ENCODE results near the gene NRP1. TPM values are rescaled to one million over a fixed set of nuclear protein-coding genes. Genes with fewer than 3 reads are reported as not detected.

The NRP1 gene
- polyA plus RNA-seq, 3 donors = 1.1 to 1.7 (median 1.3) TPM

GRCh38 chr10:33373263-33373662 is 38.8 kb upstream of the NRP1 start:
- Histone ChIP-seq H4K20me1 (ENCODE audit: insufficient read depth, low read length) (no peaks in the 10 kb centered on the region), H3K27me3 (ENCODE audit: control insufficient read depth in 2 of 2, insufficient read depth in 2 of 2, low read length in 2 of 2) (no peaks in the 10 kb centered on the region), H3K4me1 (ENCODE audit: control insufficient read depth in 1 of 2, insufficient read depth in 2 of 2, low read length in 2 of 2) (no peaks in the 10 kb centered on the region), H3K9me3 (replicated peaks in 1 of 2; ENCODE audit: control insufficient read depth in 1 of 2, insufficient read depth in 1 of 2, low read length in 2 of 2) (peaks cover 0 to 7% of the 10 kb centered on the region in 2 donors), H3K79me2 (ENCODE audit: insufficient read depth, low read length) (no peaks in the 10 kb centered on the region), H3K36me3 (replicated peaks in 1 of 2; ENCODE audit: control insufficient read depth in 1 of 2, insufficient read depth in 2 of 2, low read length in 2 of 2) (no peaks in the 10 kb centered on the region), H3K27ac (ENCODE audit: low read depth in 1 of 2, low read length in 2 of 2) (no peak overlapping the region), H3K9ac (ENCODE audit: insufficient read depth, low read length, poor library complexity, severe bottlenecking) (no peak overlapping the region), H3K4me2 (replicated peaks; ENCODE audit: extremely low read depth, low read length, poor library complexity, severe bottlenecking) (no peak overlapping the region), H3K4me3 (replicated peaks in 1 of 3; ENCODE audit: low read depth in 2 of 3, low read length in 3 of 3) (no peak overlapping the region), H2AFZ (ENCODE audit: insufficient read depth, low read depth, low read length, poor library complexity, severe bottlenecking) (no peak overlapping the region)
- no peak overlapping the region for H3K27ac Mint-ChIP-seq
- intact Hi-C loops (cut with micrococcal nuclease) = no loop called here
- TF ChIP-seq, protein P1, sequence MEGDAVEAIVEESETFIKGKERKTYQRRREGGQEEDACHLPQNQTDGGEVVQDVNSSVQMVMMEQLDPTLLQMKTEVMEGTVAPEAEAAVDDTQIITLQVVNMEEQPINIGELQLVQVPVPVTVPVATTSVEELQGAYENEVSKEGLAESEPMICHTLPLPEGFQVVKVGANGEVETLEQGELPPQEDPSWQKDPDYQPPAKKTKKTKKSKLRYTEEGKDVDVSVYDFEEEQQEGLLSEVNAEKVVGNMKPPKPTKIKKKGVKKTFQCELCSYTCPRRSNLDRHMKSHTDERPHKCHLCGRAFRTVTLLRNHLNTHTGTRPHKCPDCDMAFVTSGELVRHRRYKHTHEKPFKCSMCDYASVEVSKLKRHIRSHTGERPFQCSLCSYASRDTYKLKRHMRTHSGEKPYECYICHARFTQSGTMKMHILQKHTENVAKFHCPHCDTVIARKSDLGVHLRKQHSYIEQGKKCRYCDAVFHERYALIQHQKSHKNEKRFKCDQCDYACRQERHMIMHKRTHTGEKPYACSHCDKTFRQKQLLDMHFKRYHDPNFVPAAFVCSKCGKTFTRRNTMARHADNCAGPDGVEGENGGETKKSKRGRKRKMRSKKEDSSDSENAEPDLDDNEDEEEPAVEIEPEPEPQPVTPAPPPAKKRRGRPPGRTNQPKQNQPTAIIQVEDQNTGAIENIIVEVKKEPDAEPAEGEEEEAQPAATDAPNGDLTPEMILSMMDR (IDR thresholded peaks at IDR 0.05) = no peak
- no peaks in the 10 kb centered on the region for H3K36me3 Mint-ChIP-seq
- DNase-seq = no peak
- no CpG with 5 or more reads among the region's 2 CpGs for WGBS (ENCODE audit: insufficient coverage)
- H3K9me3 Mint-ChIP-seq = peaks cover 3 to 21% (median 9%) of the 10 kb centered on the region in 7 donors
- no peak overlapping the region for H3K4me3 Mint-ChIP-seq
- H3K27me3 Mint-ChIP-seq (ENCODE audit: low read depth in 3 of 3) = peaks cover 1 to 6% (median 2%) of the 10 kb centered on the region in 3 donors
- no peaks in the 10 kb centered on the region for H3K4me1 Mint-ChIP-seq

DNA sequence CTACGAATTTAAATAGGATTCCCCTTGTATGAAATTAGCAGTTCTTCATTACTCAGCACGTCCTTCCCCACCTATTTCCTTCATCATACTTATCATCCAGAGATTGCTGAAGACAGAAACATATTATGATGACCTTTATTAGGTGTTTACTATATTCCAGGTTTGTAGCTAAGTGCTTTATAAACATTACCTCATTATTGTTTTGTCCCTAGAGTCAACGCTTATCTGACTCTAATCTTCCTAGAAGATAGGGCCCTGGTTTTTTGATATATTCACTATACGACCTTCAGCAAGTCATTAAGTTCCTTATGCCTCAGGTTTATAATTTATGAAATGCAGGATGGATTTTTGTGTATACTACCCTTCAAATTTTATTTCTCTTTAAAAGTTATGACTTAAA is 36.8 kb upstream of the NRP1 start:
- no peak overlapping the region for H3K4me2 ChIP-seq (replicated peaks; ENCODE audit: extremely low read depth, low read length, poor library complexity, severe bottlenecking)
- Mint-ChIP-seq H3K9me3 (peaks cover 11 to 28% (median 13%) of the 10 kb centered on the region in 7 donors), H3K4me3 (no peak overlapping the region), H3K27ac (no peak overlapping the region), H3K4me1 (peaks cover 3% of the 10 kb centered on the region), H3K36me3 (no peaks in the 10 kb centered on the region), H3K27me3 (ENCODE audit: low read depth in 3 of 3) (peaks cover 0 to 5% (median 2%) of the 10 kb centered on the region in 3 donors)
- H3K9me3 ChIP-seq (replicated peaks in 1 of 2; ENCODE audit: control insufficient read depth in 1 of 2, insufficient read depth in 1 of 2, low read length in 2 of 2) = peaks cover 0 to 13% of the 10 kb centered on the region in 2 donors
- no peak overlapping the region for H3K27ac ChIP-seq (ENCODE audit: low read depth in 1 of 2, low read length in 2 of 2)
- H3K4me3 ChIP-seq (replicated peaks in 1 of 3; ENCODE audit: low read depth in 2 of 3, low read length in 3 of 3) = no peak overlapping the region
- no CpG with 5 or more reads among the region's 4 CpGs for WGBS (ENCODE audit: insufficient coverage)
- no peaks in the 10 kb centered on the region for H4K20me1 ChIP-seq (ENCODE audit: insufficient read depth, low read length)
- intact Hi-C loops (cut with micrococcal nuclease) = no loop called here
- no peaks in the 10 kb centered on the region for H3K27me3 ChIP-seq (ENCODE audit: control insufficient read depth in 2 of 2, insufficient read depth in 2 of 2, low read length in 2 of 2)
- TF ChIP-seq, protein P1 (IDR thresholded peaks at IDR 0.05) = no peak
- H3K79me2 ChIP-seq (ENCODE audit: insufficient read depth, low read length) = no peaks in the 10 kb centered on the region
- no peak overlapping the region for H2AFZ ChIP-seq (ENCODE audit: insufficient read depth, low read depth, low read length, poor library complexity, severe bottlenecking)
- peaks cover 5 to 7% of the 10 kb centered on the region in 2 donors for H3K4me1 ChIP-seq (ENCODE audit: control insufficient read depth in 1 of 2, insufficient read depth in 2 of 2, low read length in 2 of 2)
- no peaks in the 10 kb centered on the region for H3K36me3 ChIP-seq (replicated peaks in 1 of 2; ENCODE audit: control insufficient read depth in 1 of 2, insufficient read depth in 2 of 2, low read length in 2 of 2)
- DNase-seq = no peak
- no peak overlapping the region for H3K9ac ChIP-seq (ENCODE audit: insufficient read depth, low read length, poor library complexity, severe bottlenecking)
